ENCODE results near the gene ANGPTL2.

The ANGPTL2 gene

GRCh38 chr9:127118597-127119319 is 3.7 kb downstream of the ANGPTL2 start:
- DNase-seq (ENCODE audit: low read depth in 2 of 2), result no peak

- no peak for DNase-seq (ENCODE audit: low read depth in 2 of 2)
Observed at GRCh38 chr9:127117801-127118200, 4.6 kb downstream of the ANGPTL2 start.

- no peak for DNase-seq (ENCODE audit: low read depth in 2 of 2)
Observed at GRCh38 chr9:127116957-127117356, 5.5 kb downstream of the ANGPTL2 start.

GRCh38 chr9:127116088-127116726 is 6.2 kb downstream of the ANGPTL2 start:
- DNase-seq (ENCODE audit: low read depth in 2 of 2), result no peak

GRCh38 chr9:127114606-127115005 is 7.8 kb downstream of the ANGPTL2 start:
- DNase-seq (ENCODE audit: low read depth in 2 of 2), result no peak

GRCh38 chr9:127113191-127113972 is 9.1 kb downstream of the ANGPTL2 start:
- no peak for DNase-seq (ENCODE audit: low read depth in 2 of 2)

GRCh38 chr9:127112735-127113161 is 9.7 kb downstream of the ANGPTL2 start:
- no peak for DNase-seq (ENCODE audit: low read depth in 2 of 2)

GRCh38 chr9:127112056-127112455 is 10.4 kb downstream of the ANGPTL2 start:
- no peak for DNase-seq (ENCODE audit: low read depth in 2 of 2)

GRCh38 chr9:127109212-127109711 is 13.2 kb downstream of the ANGPTL2 start:
- no peak for DNase-seq (ENCODE audit: low read depth in 2 of 2)

- no peak for DNase-seq (ENCODE audit: low read depth in 2 of 2)
Observed at GRCh38 chr9:127107929-127108876, 14.2 kb downstream of the ANGPTL2 start.

GRCh38 chr9:127107171-127107928 is 15.1 kb downstream of the ANGPTL2 start:
- DNase-seq (ENCODE audit: low read depth in 2 of 2), result no peak

GRCh38 chr9:127106466-127106855 is 16.0 kb downstream of the ANGPTL2 start:
- no peak for DNase-seq (ENCODE audit: low read depth in 2 of 2)

- no peak for DNase-seq (ENCODE audit: low read depth in 2 of 2)
Observed at GRCh38 chr9:127105805-127106465, 16.5 kb downstream of the ANGPTL2 start.

GRCh38 chr9:127104581-127105311 is 17.7 kb downstream of the ANGPTL2 start:
- DNase-seq (ENCODE audit: low read depth in 2 of 2), result no peak

- no peak for DNase-seq (ENCODE audit: low read depth in 2 of 2)
Observed at GRCh38 chr9:127102788-127103187, 19.6 kb downstream of the ANGPTL2 start.

GRCh38 chr9:127102176-127102575 is 20.3 kb downstream of the ANGPTL2 start:
- DNase-seq (ENCODE audit: low read depth in 2 of 2), result no peak

- no peak for DNase-seq (ENCODE audit: low read depth in 2 of 2)
Observed at GRCh38 chr9:127099664-127100063, 22.8 kb downstream of the ANGPTL2 start.

GRCh38 chr9:127098916-127099553 is 23.4 kb downstream of the ANGPTL2 start:
- no peak for DNase-seq (ENCODE audit: low read depth in 2 of 2)

- DNase-seq (ENCODE audit: low read depth in 2 of 2), result no peak
Observed at GRCh38 chr9:127097683-127098082, 24.8 kb downstream of the ANGPTL2 start.
